WTC11 (cell line): ENCODE data around the gene NFATC1. TPM values are rescaled to one million over a fixed set of nuclear protein-coding genes. Genes with fewer than 3 reads are reported as not detected.

Source experiments
- ATAC-seq: fragments of 200-7000 bp; cut with Tn5 transposase; 2 replicates; pipeline ENCODE4 v1.10.0; 2021; ENCODE audit warnings: mild to moderate bottlenecking, moderate library complexity
- CTCF ChIA-PET: fragments of 300-600 bp; sonication (Branson Sonifier 250); formaldehyde crosslinking; loops from one replicate; lab custom pipeline; 2021; ENCODE audit warnings: antibody characterized with exemption; lab: Charles Lee
- POLR2A ChIA-PET: fragments of 350-600 bp; sonication (Branson Sonifier 250); formaldehyde crosslinking; loops from one replicate; lab custom pipeline; 2021; ENCODE audit warnings: antibody characterized with exemption; lab: Charles Lee
- DNase-seq: peaks from one replicate; pipeline ENCODE4 v3.0.0; 2021; ENCODE audit warnings: low spot score
- H3K27ac Mint-ChIP-seq: 2 replicates; pipeline ENCODE4 v1.8.0; 2021; ENCODE audit warnings: mixed read lengths
- H3K27me3 Mint-ChIP-seq: 2 replicates; pipeline ENCODE4 v1.8.0; 2021; ENCODE audit warnings: low read depth, mild to moderate bottlenecking, moderate library complexity, mixed read lengths
- H3K36me3 Mint-ChIP-seq: 2 replicates; pipeline ENCODE4 v1.8.0; 2021; ENCODE audit warnings: mixed read lengths
- H3K4me1 Mint-ChIP-seq: 2 replicates; pipeline ENCODE4 v1.8.0; 2022; ENCODE audit warnings: mixed read lengths
- H3K4me3 Mint-ChIP-seq: 2 replicates; pipeline ENCODE4 v1.8.0; 2021; ENCODE audit warnings: mild to moderate bottlenecking, moderate library complexity, mixed read lengths
- H3K9me3 Mint-ChIP-seq: 2 replicates; pipeline ENCODE4 v1.8.0; 2021; ENCODE audit warnings: mixed read lengths
- CREB1 ChIP-seq: sonication (generic); formaldehyde crosslinking; IDR thresholded peaks from 2 replicates; pipeline ENCODE4 v1.8.0; 2023; ENCODE audit warnings: mild to moderate bottlenecking, missing genetic modification reagents
- IRF2 ChIP-seq: sonication (generic); formaldehyde crosslinking; IDR thresholded peaks from 2 replicates; pipeline ENCODE4 v1.8.0; 2022; ENCODE audit warnings: low read depth, missing genetic modification reagents, borderline replicate concordance
- JAZF1 ChIP-seq: fragments of 250-450 bp; sonication (Bioruptor Pico); IDR thresholded peaks from 2 replicates; pipeline ENCODE4 v1.9.0; 2021; ENCODE audit warnings: moderate library complexity, mild to moderate bottlenecking, inconsistent platforms
- NFATC4 ChIP-seq: fragments of 250-450 bp; sonication (Bioruptor Pico); IDR thresholded peaks from 2 replicates; pipeline ENCODE4 v1.9.0; 2021; ENCODE audit warnings: mild to moderate bottlenecking
- NR3C1 ChIP-seq: sonication (generic); formaldehyde crosslinking; conservative IDR thresholded peaks from 2 replicates; pipeline ENCODE4 v1.8.1; 2023; ENCODE audit warnings: low read depth, mild to moderate bottlenecking, missing genetic modification reagents
- total RNA-seq: library from RNA; stranded (reverse); gene quantifications from 3 replicates; pipeline ENCODE4 v1.2.3, GENCODE V29; 2021
- TF ChIP-seq, protein P1 (sequence below): sonication (generic); formaldehyde crosslinking; IDR thresholded peaks from 2 replicates; pipeline ENCODE4 v1.8.0; 2023; ENCODE audit warnings: missing genetic modification reagents, mild to moderate bottlenecking, borderline replicate concordance
- TF ChIP-seq, protein P2 (sequence below): fragments of 250-450 bp; sonication (Bioruptor Pico); IDR thresholded peaks from 2 replicates; pipeline ENCODE4 v1.9.0; 2021; ENCODE audit warnings: mild to moderate bottlenecking
- TF ChIP-seq, protein P3 (sequence below): fragments of 250-450 bp; sonication (Bioruptor Pico); IDR thresholded peaks from 2 replicates; pipeline ENCODE4 v2.1.2; 2022; ENCODE audit warnings: mild to moderate bottlenecking, moderate library complexity
- TF ChIP-seq, protein P4 (sequence below): sonication (generic); formaldehyde crosslinking; IDR thresholded peaks from 2 replicates; pipeline ENCODE4 v1.8.1; 2022; ENCODE audit warnings: mild to moderate bottlenecking, moderate library complexity, missing genetic modification reagents
- TF ChIP-seq, protein P5 (sequence below): sonication (generic); formaldehyde crosslinking; IDR thresholded peaks from 2 replicates; pipeline ENCODE4 v1.8.1; 2022; ENCODE audit warnings: low read depth, missing genetic modification reagents, borderline replicate concordance
- TF ChIP-seq, protein P6 (sequence below): sonication (generic); formaldehyde crosslinking; IDR thresholded peaks from 2 replicates; pipeline ENCODE4 v1.8.1; 2022; ENCODE audit warnings: low read depth, mild to moderate bottlenecking, moderate library complexity, missing genetic modification reagents, borderline replicate concordance
- TF ChIP-seq, protein P7 (sequence below): sonication (generic); formaldehyde crosslinking; IDR thresholded peaks from 2 replicates; pipeline ENCODE4 v1.8.0; 2022; ENCODE audit warnings: mild to moderate bottlenecking, missing genetic modification reagents

NFATC1 gene
- total RNA-seq, 1 experiment from 2014 or later, result 20.2 TPM

DNA sequence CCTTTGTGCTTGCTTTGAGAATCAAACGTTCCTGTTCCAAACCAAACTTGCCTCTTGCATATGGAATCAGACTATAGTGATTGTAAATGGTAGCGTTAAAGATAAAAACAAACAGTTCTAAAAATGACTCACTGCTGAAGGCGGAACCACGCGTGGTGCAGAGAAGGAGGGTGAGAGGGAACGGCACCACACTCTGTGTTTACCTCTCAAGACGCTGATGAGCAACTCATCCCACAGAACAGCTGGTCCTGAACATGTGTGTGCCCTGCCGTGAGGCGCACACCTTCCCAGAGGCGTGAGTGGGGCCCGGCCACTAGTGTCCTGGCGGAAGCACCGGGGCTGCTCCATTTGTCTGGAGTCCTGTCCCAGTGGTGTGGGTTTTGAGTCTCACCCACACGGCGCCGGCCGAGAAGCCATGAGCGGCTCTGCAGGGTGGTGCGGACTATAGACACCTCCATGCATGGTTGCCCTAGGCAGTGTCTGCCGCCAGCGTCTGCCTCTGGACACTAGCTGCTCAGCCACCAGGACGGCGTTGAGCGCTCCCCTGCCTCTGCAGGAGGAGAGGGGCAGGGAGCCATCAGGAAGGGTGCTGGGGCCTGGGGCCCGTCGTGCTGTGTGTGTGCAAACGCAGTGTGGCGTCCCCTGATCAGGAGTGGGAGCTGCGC, 52.1 kb downstream of the NFATC1 start (continued):
- TF ChIP-seq, protein P1, sequence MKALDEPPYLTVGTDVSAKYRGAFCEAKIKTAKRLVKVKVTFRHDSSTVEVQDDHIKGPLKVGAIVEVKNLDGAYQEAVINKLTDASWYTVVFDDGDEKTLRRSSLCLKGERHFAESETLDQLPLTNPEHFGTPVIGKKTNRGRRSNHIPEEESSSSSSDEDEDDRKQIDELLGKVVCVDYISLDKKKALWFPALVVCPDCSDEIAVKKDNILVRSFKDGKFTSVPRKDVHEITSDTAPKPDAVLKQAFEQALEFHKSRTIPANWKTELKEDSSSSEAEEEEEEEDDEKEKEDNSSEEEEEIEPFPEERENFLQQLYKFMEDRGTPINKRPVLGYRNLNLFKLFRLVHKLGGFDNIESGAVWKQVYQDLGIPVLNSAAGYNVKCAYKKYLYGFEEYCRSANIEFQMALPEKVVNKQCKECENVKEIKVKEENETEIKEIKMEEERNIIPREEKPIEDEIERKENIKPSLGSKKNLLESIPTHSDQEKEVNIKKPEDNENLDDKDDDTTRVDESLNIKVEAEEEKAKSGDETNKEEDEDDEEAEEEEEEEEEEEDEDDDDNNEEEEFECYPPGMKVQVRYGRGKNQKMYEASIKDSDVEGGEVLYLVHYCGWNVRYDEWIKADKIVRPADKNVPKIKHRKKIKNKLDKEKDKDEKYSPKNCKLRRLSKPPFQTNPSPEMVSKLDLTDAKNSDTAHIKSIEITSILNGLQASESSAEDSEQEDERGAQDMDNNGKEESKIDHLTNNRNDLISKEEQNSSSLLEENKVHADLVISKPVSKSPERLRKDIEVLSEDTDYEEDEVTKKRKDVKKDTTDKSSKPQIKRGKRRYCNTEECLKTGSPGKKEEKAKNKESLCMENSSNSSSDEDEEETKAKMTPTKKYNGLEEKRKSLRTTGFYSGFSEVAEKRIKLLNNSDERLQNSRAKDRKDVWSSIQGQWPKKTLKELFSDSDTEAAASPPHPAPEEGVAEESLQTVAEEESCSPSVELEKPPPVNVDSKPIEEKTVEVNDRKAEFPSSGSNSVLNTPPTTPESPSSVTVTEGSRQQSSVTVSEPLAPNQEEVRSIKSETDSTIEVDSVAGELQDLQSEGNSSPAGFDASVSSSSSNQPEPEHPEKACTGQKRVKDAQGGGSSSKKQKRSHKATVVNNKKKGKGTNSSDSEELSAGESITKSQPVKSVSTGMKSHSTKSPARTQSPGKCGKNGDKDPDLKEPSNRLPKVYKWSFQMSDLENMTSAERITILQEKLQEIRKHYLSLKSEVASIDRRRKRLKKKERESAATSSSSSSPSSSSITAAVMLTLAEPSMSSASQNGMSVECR, result no peak
- no peak for TF ChIP-seq NFATC4 (CRISPR knock-in tag)
- TF ChIP-seq, protein P2, sequence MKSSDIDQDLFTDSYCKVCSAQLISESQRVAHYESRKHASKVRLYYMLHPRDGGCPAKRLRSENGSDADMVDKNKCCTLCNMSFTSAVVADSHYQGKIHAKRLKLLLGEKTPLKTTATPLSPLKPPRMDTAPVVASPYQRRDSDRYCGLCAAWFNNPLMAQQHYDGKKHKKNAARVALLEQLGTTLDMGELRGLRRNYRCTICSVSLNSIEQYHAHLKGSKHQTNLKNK (CRISPR knock-in tag), result no peak
- no peak for TF ChIP-seq NR3C1 (CRISPR knock-in tag)
- TF ChIP-seq, protein P3, sequence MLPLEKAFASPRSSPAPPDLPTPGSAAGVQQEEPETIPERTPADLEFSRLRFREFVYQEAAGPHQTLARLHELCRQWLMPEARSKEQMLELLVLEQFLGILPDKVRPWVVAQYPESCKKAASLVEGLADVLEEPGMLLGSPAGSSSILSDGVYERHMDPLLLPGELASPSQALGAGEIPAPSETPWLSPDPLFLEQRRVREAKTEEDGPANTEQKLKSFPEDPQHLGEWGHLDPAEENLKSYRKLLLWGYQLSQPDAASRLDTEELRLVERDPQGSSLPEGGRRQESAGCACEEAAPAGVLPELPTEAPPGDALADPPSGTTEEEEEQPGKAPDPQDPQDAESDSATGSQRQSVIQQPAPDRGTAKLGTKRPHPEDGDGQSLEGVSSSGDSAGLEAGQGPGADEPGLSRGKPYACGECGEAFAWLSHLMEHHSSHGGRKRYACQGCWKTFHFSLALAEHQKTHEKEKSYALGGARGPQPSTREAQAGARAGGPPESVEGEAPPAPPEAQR (CRISPR knock-in tag), result no peak

DNA sequence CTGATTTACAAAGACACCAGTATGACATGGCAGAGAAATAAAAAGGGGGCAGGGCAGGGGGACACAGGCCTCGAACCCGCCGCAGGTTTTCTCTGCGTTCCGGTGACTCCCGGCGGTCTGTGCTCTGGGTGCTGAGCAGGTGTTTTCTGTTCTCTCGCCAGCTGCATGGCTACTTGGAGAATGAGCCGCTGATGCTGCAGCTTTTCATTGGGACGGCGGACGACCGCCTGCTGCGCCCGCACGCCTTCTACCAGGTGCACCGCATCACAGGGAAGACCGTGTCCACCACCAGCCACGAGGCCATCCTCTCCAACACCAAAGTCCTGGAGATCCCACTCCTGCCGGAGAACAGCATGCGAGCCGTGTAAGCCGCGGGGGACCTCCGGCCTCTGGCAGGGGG, 52.9 kb downstream of the NFATC1 start:
- Mint-ChIP-seq H3K27ac (0 out of 2 replicates have a peak overlapping the region, but pooled peaks have one; percentile 45), H3K36me3 (peaks cover 5% of the 10 kb centered on the region; the same call in 1 of the 2 replicates), H3K27me3 (no peaks in the 10 kb centered on the region), H3K9me3 (no peaks in the 10 kb centered on the region), H3K4me1 (peaks cover 12% of the 10 kb centered on the region), H3K4me3 (no peak overlapping the region)
- DNase-seq (no peak), ATAC-seq (no peak)
- CTCF ChIA-PET, result no interaction called here
- POLR2A ChIA-PET, result interaction anchor here (1.4 kb wide), 1 partner anchor 10 kb away, joined by 3 read pairs; no protein-coding TSS in a partner anchor
- no peak for TF ChIP-seq IRF2
- no peak for TF ChIP-seq JAZF1
- TF ChIP-seq, protein P4, sequence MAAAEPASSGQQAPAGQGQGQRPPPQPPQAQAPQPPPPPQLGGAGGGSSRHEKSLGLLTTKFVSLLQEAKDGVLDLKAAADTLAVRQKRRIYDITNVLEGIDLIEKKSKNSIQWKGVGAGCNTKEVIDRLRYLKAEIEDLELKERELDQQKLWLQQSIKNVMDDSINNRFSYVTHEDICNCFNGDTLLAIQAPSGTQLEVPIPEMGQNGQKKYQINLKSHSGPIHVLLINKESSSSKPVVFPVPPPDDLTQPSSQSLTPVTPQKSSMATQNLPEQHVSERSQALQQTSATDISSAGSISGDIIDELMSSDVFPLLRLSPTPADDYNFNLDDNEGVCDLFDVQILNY (CRISPR knock-in tag), result no peak
- TF ChIP-seq, protein P5, sequence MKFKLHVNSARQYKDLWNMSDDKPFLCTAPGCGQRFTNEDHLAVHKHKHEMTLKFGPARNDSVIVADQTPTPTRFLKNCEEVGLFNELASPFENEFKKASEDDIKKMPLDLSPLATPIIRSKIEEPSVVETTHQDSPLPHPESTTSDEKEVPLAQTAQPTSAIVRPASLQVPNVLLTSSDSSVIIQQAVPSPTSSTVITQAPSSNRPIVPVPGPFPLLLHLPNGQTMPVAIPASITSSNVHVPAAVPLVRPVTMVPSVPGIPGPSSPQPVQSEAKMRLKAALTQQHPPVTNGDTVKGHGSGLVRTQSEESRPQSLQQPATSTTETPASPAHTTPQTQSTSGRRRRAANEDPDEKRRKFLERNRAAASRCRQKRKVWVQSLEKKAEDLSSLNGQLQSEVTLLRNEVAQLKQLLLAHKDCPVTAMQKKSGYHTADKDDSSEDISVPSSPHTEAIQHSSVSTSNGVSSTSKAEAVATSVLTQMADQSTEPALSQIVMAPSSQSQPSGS, result no peak
- TF ChIP-seq, protein P6, sequence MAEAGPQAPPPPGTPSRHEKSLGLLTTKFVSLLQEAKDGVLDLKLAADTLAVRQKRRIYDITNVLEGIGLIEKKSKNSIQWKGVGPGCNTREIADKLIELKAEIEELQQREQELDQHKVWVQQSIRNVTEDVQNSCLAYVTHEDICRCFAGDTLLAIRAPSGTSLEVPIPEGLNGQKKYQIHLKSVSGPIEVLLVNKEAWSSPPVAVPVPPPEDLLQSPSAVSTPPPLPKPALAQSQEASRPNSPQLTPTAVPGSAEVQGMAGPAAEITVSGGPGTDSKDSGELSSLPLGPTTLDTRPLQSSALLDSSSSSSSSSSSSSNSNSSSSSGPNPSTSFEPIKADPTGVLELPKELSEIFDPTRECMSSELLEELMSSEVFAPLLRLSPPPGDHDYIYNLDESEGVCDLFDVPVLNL (CRISPR knock-in tag), result no peak
- TF ChIP-seq, protein P7, sequence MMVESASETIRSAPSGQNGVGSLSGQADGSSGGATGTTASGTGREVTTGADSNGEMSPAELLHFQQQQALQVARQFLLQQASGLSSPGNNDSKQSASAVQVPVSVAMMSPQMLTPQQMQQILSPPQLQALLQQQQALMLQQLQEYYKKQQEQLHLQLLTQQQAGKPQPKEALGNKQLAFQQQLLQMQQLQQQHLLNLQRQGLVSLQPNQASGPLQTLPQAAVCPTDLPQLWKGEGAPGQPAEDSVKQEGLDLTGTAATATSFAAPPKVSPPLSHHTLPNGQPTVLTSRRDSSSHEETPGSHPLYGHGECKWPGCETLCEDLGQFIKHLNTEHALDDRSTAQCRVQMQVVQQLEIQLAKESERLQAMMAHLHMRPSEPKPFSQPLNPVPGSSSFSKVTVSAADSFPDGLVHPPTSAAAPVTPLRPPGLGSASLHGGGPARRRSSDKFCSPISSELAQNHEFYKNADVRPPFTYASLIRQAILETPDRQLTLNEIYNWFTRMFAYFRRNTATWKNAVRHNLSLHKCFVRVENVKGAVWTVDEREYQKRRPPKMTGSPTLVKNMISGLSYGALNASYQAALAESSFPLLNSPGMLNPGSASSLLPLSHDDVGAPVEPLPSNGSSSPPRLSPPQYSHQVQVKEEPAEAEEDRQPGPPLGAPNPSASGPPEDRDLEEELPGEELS (CRISPR knock-in tag), result no peak
- TF ChIP-seq CREB1 (CRISPR knock-in tag), result no peak
